GM19372 (cell line): ENCODE measurements around the gene DAD1.
"Not testable (repeated sequence)": the region's sequence is repeated elsewhere in the genome, so short reads cannot be mapped to it uniquely, and the experiment has no call there.

ENCODE experiments used
- ATAC-seq: cut with Tn5 transposase; IDR thresholded peaks from one replicate; pipeline ENCODE4 v1.9.1; 2021; ENCODE audit warnings: mild to moderate bottlenecking, low read depth, moderate library complexity; ENCODE audit not compliant: unreplicated experiment

DAD1 gene

GRCh38 chr14:22569737-22570131, 19.3 kb downstream of the DAD1 start:
- ATAC-seq, result no peak

- no peak for ATAC-seq
Measured at GRCh38 chr14:22569106-22569736, 19.8 kb downstream of the DAD1 start.

GRCh38 chr14:22567437-22567836, 21.6 kb downstream of the DAD1 start:
- no peak for ATAC-seq

- no peak for ATAC-seq
Measured at GRCh38 chr14:22566845-22567244, 22.2 kb downstream of the DAD1 start.

GRCh38 chr14:22566266-22566665, 22.8 kb downstream of the DAD1 start:
- not testable (repeated sequence) for ATAC-seq

- ATAC-seq, result no peak
Measured at GRCh38 chr14:22565391-22565945, 23.6 kb downstream of the DAD1 start.

GRCh38 chr14:22564463-22564862, 24.6 kb downstream of the DAD1 start:
- no peak for ATAC-seq

GRCh38 chr14:22563987-22564386, 25.0 kb downstream of the DAD1 start:
- no peak for ATAC-seq

GRCh38 chr14:22561661-22562579, 27.1 kb downstream of the DAD1 start:
- no peak for ATAC-seq

- no peak for ATAC-seq
Measured at GRCh38 chr14:22561366-22561660, 27.7 kb downstream of the DAD1 start.

GRCh38 chr14:22560662-22561365, 28.2 kb downstream of the DAD1 start:
- ATAC-seq, result no peak

GRCh38 chr14:22559041-22559440, 30.0 kb downstream of the DAD1 start:
- no peak for ATAC-seq

- no peak for ATAC-seq
Measured at GRCh38 chr14:22558221-22558913, 30.7 kb downstream of the DAD1 start.

GRCh38 chr14:22557846-22558220, 31.2 kb downstream of the DAD1 start:
- ATAC-seq, result no peak

GRCh38 chr14:22556990-22557623, 31.9 kb downstream of the DAD1 start:
- peak; percentile 23 for ATAC-seq

GRCh38 chr14:22556021-22556989, 32.7 kb downstream of the DAD1 start:
- ATAC-seq, result peak; percentile 66

- ATAC-seq, result no peak
Measured at GRCh38 chr14:22555384-22556011, 33.5 kb downstream of the DAD1 start.
